ENCODE results near the gene ARL6IP6. TPM values are rescaled to one million over a fixed set of nuclear protein-coding genes. Genes with fewer than 3 reads are reported as not detected.

ARL6IP6 gene
- total RNA-seq, 1 donor from 2014 or later, result 32.0 TPM

DNA sequence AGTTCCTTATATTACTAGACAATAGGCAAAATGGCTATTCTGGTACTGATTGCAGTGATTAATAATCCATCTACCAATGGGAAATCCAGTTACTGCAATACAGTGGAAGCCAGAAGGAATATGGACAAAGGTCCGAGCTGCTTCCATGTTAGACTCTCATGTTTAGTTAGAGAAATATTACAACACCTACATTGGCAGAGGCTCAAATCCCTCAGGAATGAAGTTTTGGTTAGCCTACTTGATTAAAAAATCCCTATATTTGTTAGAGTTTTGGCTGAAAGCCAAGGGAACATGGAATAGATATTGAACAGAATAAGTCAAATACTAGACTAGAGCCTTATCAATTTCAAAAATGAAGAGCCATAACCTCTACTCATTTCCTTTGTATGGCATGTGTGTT is 48.5 kb downstream of the ARL6IP6 start:
- TF ChIP-seq CTCF (IDR thresholded peaks at IDR 0.05; ENCODE audit: insufficient read depth, low read length, poor library complexity, severe bottlenecking), result no peak
- Histone ChIP-seq H3K36me3 (ENCODE audit: control insufficient read depth, insufficient read depth, low read length) (no peaks in the 10 kb centered on the region), H3K27me3 (ENCODE audit: control insufficient read depth, insufficient read depth, low read length) (no peaks in the 10 kb centered on the region), H3K4me3 (ENCODE audit: low read depth, low read length) (no peak overlapping the region)
- no peak for DNase-seq (ENCODE audit: low read depth)

- no peak overlapping the region for H3K4me3 ChIP-seq (ENCODE audit: low read depth, low read length)
- no peak for DNase-seq (ENCODE audit: low read depth)
- TF ChIP-seq CTCF (IDR thresholded peaks at IDR 0.05; ENCODE audit: insufficient read depth, low read length, poor library complexity, severe bottlenecking), result no peak
Observed at GRCh38 chr2:152781175-152781574, 62.8 kb downstream of the ARL6IP6 start.

DNA sequence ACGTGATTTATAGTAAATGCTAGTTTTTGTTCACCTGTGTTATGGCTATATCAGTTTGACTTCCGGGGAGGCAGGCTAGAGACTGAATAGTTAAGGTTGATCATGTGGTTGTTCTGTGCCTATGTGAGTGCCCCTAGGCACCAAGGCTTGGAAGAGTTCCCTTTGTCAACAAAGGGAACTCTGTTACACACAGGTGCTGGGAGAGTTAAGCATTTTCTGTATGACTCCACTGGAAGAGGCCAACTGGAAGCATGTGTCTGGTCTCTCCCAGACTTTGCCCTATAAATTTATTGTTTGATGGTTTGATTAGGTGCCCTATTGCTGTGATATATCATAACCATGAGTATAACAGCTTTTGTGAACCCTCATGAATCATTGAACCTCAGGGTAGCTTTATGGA is 63.8 kb downstream of the ARL6IP6 start:
- H3K4me3 ChIP-seq (ENCODE audit: low read depth, low read length), result no peak overlapping the region
- DNase-seq (ENCODE audit: low read depth), result no peak
- TF ChIP-seq CTCF (IDR thresholded peaks at IDR 0.05; ENCODE audit: insufficient read depth, low read length, poor library complexity, severe bottlenecking), result no peak
- no peaks in the 10 kb centered on the region for H3K36me3 ChIP-seq (ENCODE audit: control insufficient read depth, insufficient read depth, low read length)
- no peaks in the 10 kb centered on the region for H3K27me3 ChIP-seq (ENCODE audit: control insufficient read depth, insufficient read depth, low read length)

More at GRCh38 chr2:152781175-152781574, 62.8 kb downstream of the ARL6IP6 start:
- Histone ChIP-seq H3K27me3 (ENCODE audit: control insufficient read depth, insufficient read depth, low read length) (no peaks in the 10 kb centered on the region), H3K36me3 (ENCODE audit: control insufficient read depth, insufficient read depth, low read length) (no peaks in the 10 kb centered on the region)

- DNase-seq (ENCODE audit: low read depth), result no peak
- H3K4me3 ChIP-seq (ENCODE audit: low read depth, low read length), result no peak overlapping the region
- H3K36me3 ChIP-seq (ENCODE audit: control insufficient read depth, insufficient read depth, low read length), result no peaks in the 10 kb centered on the region
- no peaks in the 10 kb centered on the region for H3K27me3 ChIP-seq (ENCODE audit: control insufficient read depth, insufficient read depth, low read length)
- TF ChIP-seq CTCF (IDR thresholded peaks at IDR 0.05; ENCODE audit: insufficient read depth, low read length, poor library complexity, severe bottlenecking), result no peak
Observed at GRCh38 chr2:152790883-152791282, 72.5 kb downstream of the ARL6IP6 start.

DNA sequence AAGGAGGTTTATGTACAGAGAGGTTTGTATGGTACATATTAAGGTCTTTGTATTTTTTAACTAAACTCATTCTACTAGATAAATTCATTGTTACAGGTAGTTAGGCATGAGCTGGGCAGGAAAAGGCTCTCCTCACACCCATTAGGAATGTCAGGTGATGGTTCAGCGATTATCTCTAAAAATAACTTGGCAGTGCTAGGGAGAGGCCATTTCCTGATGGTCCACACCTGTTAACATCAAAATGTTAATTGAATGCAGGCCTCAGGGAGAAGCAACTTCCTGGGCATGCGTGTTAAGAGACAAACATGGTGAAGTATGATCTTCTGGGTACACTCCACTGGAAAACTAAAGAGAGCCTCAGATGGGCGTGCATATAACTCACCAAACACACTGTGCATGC is 73.6 kb downstream of the ARL6IP6 start:
- no peaks in the 10 kb centered on the region for H3K27me3 ChIP-seq (ENCODE audit: control insufficient read depth, insufficient read depth, low read length)
- no peak for TF ChIP-seq CTCF (IDR thresholded peaks at IDR 0.05; ENCODE audit: insufficient read depth, low read length, poor library complexity, severe bottlenecking)
- H3K4me3 ChIP-seq (ENCODE audit: low read depth, low read length), result no peak overlapping the region
- no peak for DNase-seq (ENCODE audit: low read depth)
- no peaks in the 10 kb centered on the region for H3K36me3 ChIP-seq (ENCODE audit: control insufficient read depth, insufficient read depth, low read length)

DNA sequence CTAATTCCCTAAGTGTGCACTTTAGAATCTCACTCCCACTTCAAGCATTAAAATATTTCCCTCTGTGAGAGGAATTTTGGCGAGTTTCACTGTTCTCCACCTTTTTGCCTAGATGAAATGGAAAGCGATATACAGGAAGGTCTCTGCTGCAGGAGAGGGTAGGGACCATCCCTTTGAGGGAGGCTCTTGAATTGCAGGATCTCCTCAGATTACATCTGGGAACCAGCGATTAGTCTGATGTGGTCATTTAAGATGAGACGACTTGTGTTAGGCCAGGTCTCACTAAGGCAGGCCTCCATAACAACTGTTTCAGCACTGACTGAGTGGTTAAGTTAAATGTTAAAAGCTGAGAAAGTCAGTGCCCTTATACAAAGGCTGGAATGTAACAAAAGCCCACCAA is 74.6 kb downstream of the ARL6IP6 start:
- Histone ChIP-seq H3K4me3 (ENCODE audit: low read depth, low read length) (no peak overlapping the region), H3K27me3 (ENCODE audit: control insufficient read depth, insufficient read depth, low read length) (no peaks in the 10 kb centered on the region), H3K36me3 (ENCODE audit: control insufficient read depth, insufficient read depth, low read length) (no peaks in the 10 kb centered on the region)
- DNase-seq (ENCODE audit: low read depth), result no peak
- no peak for TF ChIP-seq CTCF (IDR thresholded peaks at IDR 0.05; ENCODE audit: insufficient read depth, low read length, poor library complexity, severe bottlenecking)

Measured in kidney epithelial cell (primary cell).